AG08396 (cell line): Measurements from ENCODE around the gene RAB8A.
A peak's percentile ranks its signal among the peaks of the same experiment; 100 is the strongest.

Experiments used
- DNase-seq: peaks from one replicate; pipeline ENCODE4 v3.0.0; 2012; ENCODE audit warnings: low spot score, mixed read lengths

Gene RAB8A

DNA sequence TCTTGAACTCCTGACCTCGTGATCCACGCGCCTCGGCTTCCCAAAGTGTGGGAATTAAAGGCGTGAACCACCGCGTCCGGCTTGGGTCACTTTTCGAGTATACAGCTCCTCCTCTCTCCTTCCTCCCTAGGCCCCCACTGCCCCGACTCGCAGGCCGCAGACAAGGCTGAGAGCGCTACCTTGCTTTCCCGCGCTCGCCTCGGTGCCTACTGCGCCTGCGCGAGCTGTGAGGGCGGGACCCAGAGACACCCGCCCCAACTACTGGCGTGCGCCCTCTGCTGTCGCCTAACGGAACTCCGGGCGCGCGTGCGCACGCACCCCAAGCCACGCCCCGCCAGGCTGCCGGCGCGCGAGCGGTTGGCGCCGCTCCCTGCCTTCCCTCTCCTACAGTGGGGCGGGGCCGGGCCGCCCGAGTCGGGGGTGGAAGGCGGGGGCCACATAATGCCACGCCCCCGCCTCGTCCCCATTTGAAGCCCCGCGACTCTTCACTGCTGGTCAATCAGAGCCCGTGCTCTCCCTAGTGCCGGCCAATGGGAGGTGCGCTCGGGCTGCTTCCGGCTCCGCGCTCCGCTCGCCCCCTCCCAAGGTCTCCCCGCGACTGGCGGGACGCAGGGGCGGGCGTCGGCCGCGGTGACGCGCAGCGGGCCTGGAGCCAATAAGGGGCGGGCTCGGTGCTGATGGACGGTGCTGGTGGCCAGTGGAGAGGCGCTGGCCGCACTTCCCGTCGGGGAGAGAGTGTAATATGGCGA is at the start of gene RAB8A:
Gene RAB8A (plus strand): TSS at position 730 of the 749 bp plus-strand sequence. CDS start 13 bp downstream, at position 743.
- DNase-seq: peak; percentile 99

DNA sequence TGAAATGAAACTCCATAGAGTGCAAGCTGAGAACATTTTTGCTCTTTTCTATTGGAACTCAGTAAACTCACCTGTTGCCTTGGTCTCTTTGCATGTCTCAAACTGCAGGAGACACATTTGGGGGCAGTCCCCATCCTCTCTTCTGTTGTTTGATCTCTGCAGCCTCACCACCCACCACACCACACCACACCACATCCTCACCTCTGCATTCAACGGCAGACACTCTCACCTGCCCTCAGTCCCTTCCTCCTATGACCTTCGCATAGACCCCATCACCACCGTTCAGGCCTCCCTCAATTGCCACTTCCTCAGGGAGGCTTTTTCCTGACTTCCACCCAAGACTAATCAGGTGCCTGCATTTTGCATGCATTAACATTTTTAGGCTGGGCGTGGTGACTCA is 49.7 kb upstream of the RAB8A start:
- no peak for DNase-seq

GRCh38 chr19:16062789-16063188 is 48.9 kb upstream of the RAB8A start:
- DNase-seq: peak; percentile 50

DNA sequence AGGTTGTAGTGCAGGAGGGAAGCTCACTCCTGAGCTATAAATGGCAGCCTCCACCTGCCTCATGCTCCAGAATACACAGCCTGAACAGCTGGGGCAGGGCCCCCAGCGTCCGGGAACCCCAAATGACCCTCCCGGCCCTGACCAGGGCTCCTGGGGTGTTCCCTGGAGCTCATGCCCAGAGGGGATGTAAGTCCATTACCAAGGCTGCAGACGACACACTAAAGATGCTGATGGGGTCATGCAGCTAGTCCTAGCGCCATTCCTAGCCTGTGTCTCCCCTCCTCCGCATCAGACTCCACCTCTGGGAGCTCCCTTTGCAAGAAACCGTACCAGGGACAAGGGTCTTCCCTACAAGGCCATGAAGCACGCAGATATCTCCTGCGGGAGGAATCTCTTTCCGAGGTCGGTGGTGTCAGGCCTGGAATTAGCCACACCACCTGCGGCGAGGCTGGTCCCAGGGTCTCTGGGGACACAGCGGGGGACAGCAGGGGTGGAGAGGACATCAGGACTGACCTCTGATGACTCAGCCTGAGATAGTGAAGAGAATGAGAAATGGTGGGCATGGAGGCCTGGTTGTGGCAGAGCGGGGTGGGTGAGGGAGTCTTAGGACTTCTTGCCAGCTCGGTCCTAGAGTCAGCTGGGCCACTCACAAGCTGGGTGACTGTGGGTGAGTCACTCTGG is 47.3 kb upstream of the RAB8A start:
- no peak for DNase-seq

DNA sequence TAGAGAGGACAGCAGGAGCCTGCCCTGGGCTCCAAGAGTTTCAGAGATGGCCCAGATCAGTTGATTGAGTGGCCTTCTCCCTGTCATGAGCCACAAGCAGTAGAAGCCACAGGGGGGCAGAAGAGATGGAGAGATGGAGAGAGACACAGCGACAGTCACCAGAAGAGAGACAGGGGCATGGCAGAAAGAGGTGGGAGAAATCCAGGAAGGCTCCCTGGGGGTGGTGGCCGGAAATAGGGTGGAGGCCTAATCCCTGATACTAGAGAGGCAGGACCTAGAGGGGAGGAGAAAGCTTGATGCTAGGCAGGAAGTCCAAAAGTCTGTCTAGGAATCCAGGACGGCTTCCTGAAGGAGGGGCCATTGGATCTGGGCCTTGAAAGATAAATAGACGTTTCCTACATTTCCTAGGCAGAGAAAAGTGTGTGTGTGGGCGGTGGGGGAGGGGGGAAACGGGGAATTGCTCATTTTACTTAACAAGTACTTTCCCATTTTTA is 45.0 kb upstream of the RAB8A start:
- peak; percentile 68 for DNase-seq

GRCh38 chr19:16067205-16067938 is 44.3 kb upstream of the RAB8A start:
- peak; percentile 92 for DNase-seq

GRCh38 chr19:16068696-16069259 is 42.9 kb upstream of the RAB8A start:
- no peak for DNase-seq

DNA sequence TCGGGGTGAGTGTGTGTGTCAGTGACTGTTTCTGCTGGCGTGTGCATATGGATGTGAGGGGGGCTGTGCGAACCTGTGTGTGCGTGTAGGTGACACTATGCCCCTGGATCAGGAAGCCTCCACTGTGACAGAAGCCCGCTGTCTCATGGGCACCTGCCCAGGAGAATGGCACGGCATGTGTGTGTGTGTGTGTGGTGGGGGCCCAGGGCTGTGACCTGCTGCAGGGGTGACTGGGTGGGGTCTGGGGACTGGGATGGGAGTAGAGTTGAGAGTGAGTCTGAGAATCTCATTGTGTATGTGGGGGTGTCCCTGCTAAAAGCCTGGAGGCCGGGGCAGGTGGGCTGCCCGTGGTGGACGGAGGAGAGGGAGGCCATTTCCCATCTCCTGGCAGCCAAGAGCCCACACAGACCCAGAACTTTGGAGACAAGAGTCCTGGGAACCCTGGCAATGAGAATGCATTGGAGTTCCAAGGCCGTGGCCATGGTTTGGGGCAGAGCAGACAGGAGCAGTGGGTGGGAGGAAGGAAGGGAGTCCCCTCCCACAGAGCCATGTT is 41.8 kb upstream of the RAB8A start:
- no peak for DNase-seq

DNA sequence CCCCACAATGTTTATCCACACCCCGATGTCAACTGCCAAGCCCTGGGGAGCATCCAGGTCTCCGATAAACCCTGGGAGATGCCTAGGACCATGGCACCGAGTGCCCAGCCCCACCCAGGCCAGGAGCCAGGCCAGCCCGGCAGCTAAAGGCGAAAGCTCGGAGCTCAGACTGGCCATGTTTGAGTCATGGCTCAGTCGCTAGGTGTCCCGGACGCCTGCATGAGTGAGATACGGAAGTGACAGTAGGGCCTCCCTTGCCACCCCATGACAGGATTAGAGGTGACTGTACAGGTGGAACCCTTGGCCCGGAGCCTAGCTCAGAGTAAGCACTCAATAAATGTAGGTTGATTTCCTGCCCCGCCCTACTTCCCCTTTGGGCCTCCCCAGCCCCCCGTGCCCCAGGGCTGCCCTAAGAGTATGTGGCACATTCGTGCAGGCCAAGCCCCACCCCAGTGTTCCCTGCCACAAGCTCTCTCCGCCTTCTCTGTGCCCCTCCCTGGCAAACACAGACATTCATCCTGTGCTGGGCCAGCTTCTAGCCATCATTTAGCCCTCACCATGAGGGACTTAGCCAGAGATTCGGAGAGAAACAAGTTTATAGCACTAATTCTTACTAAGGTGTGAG is 41.2 kb upstream of the RAB8A start:
- DNase-seq: no peak

DNA sequence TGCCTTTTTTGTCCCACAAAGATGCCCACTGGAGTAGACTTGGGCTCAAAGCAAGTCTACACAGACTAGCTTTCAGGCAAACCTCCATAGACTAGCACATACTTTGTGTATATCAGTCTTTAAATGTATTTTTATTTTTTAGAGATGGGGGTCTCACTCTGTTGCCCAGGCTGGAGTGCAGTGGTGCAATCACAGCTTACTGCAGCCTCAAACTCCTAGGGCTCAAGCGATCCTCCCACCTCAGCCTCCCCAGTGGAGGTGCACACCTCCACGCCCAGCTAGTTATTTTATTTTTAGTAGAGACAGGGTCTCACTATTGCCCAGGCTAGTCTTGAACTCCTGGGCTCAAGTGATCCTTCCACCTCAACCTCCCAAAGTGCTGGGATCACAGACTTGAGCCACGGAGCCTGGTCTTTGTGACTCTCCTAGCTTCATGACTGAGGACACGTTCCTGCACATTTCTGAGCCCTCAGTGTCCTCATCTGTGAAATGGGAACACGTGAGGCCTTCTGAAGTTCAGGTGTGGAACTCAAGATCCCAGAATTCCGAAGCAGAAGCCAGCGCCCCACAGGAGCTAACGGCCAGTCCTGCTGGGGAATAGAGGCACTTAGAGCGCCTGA is 40.5 kb upstream of the RAB8A start:
- DNase-seq: no peak

DNA sequence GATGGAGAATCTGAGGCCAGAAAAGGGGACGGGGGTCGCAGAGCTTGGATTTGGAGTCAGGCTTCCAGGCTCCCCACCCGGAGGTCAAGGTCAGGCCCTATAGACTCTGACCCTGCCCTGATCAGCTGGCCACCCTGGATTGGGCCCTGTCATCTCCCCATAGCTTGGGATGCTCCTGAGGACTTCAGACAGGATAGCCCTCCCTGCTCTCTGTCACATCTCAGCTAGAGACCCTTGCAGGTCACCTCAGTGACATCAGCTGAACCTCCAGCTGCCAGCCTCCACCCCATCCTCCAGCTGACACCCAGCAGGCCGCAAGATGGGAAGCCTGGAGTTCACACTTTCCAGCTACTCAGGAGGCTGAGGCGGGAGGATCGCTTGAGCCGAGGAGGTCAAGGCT is 38.2 kb upstream of the RAB8A start:
- DNase-seq: no peak

DNA sequence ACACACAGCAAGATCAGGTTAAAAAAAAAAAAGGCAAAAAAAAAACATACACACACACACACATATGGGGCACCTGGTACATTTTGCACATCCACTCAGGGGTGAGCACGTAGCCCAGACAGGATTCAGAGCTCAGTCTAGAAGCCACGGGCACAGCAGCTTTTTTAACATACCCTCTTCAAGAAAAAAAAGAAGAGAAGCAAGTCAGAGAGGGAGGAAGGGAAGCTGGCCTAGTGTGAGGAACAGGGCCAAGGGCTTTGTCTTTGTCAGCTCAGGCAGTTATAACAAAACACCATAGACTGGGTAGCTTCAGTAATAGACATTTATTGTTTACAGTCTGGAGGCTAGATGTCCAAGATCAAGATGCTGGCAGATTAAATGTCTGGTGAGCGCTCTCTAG is 37.7 kb upstream of the RAB8A start:
- no peak for DNase-seq

- no peak for DNase-seq
Measured at GRCh38 chr19:16074488-16075365, 37.0 kb upstream of the RAB8A start.

DNA sequence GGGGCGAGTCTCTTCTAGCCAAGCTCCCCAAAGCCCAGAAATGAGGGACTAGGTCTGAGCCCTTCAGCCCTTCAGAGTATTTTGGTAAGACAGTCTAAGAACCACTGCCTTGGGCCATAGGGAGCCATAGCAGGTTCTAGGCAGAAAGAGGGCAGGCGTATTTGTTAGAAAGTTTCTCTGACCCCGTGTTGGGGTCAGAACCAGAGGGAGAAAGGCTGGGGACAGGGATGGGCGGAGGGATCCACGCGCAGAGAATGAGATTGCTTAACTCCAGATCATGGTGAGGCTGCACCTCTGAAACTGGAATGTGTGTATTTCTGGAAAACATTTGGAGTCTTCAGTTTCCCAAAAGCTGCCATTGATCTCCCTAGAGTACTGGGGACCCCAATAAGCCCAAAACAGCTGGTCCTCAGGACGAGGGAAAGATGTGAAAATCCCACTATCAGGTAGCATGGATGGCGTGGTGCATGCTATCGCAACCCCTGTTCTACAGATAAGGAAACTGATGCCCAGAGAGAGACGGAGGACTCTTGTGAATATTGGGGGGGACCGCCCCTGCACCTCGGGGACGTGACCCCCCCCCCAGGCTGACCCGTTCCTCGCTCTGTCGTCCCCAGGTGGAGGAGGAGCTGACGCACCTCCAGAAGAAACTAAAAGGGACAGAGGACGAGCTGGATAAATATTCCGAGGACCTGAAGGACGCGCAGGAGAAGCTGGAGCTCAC is 36.1 kb upstream of the RAB8A start:
- no peak for DNase-seq

DNA sequence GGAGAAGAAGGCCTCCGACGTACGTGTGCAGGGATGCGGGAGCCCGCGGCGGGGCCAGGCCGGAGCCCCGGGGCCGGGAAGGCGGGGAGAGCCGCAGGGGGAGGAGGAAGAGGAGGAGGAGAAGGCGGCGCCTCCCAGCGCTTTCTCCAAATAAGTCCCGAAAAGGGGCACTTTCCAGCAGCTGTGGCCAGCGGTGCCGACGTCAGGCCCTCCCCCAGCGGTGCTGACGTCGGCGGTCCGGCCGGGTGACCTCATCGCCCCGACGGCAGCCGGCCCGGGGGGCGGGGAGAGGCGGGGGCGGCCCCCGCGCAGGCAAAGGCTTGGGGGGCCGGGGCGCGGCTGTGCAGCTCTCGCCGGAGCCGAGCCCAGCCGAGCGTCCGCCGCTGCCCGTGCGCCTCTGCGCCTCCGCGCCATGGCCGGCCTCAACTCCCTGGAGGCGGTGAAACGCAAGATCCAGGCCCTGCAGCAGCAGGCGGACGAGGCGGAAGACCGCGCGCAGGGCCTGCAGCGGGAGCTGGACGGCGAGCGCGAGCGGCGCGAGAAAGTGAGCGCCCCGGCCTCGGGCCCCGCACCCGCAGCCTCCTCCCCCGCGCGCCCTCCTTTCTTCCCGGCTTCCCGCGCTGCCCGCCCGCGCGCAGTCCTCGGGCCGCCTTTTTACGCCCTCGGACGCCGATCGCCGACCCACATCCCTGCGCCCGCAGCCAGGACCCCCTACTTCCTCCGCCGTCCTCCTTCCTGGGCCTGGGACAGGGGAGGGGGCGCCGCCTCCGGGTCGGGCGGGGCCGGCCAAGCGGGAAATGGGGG is 35.3 kb upstream of the RAB8A start, which contains the start of gene TPM4:
Gene TPM4 (plus strand): TSS at position 342 of the 804 bp plus-strand sequence. CDS start 71 bp downstream, at position 413.
- peak; percentile 92 for DNase-seq

DNA sequence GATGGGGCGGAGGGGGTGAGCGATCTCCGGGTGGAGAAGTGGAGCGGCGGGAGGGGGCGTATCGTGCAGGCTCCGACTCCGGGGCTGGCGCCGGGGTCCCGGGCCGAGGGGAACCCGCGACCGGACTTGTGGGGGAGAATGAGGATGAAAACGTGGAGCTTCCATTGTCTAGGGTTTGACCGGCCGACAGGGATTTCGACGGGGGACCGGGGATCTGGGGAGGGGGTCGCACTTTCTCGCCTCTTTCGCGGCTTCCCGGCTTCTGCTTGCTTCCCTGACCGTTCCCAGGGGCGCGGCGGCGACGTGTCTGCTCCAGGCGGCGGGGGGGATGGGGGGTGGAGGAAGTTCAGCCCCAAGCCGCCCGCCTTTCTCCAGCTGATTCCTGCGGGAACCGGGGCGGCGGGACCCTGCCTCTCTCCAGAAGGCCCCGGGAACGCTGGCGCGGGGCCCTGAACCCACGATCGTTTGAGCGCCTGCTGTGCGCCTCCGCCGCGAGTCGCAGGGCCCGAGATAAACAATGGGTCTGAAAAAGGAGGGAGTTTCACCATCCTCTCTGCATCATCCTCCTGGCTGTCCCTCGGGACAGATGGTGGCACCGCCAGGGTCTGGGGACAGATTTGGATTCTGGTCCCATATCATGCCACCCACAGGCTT is 34.6 kb upstream of the RAB8A start:
- no peak for DNase-seq

DNA sequence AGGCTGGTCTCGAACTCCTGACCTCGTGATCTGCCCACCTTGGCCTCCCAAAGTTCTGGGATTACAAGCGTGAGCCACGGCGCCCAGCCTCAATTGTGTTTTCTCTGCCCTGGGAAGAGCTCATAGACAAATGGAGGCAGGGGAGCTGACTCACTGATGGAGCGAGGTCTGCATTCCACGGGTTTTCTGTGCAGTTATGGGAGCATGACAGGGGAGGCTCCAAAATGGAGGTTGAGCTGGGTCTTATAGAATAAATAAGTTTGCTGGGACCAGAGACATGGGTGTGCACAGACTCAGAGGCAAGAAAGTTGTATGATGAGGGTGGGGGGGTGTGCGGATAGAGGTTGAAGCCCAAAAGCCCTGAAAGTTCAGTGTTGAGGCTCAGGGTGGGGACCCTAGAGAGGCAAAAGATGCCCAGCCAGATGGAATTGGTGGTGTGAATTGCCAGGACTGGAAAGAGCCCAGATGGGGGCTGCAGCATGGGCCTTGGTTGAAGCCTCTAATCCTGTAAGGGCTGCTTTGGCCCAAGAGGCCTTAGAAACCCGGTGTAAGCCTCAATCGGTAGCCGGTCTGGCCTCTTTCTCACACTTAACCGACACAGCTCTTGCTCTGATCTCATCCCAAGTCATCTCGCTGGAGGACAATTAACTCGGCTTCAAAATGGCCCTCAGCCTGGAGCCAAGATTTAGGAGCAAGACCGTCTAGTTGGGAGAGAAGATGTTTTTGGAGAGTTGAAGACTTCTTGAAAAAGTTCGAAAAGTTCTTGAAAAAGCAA is 33.5 kb upstream of the RAB8A start:
- DNase-seq: peak; percentile 40
